Naive thymus-derived CD4-positive, alpha-beta T cell (primary cell): Measurements from ENCODE around the gene RAD51D. TPM values are rescaled to one million over a fixed set of nuclear protein-coding genes. Genes with fewer than 3 reads are reported as not detected.
"Not testable (repeated sequence)": the region's sequence is repeated elsewhere in the genome, so short reads cannot be mapped to it uniquely, and the experiment has no call there.

ENCODE experiments used
- ATAC-seq: fragments of 150-1000 bp; cut with Tn5 transposase; 2 replicates; pipeline ENCODE4 v1.10.0; 2021; ENCODE audit warnings: mild to moderate bottlenecking, moderate library complexity
- CTCF ChIA-PET: fragments of 350-600 bp; sonication (Branson Sonifier 250); formaldehyde crosslinking; loops from one replicate; lab custom pipeline; 2021; ENCODE audit warnings: antibody characterized with exemption; lab: Charles Lee
- POLR2A ChIA-PET: fragments of 350-600 bp; sonication (Branson Sonifier 250); formaldehyde crosslinking; loops from one replicate; lab custom pipeline; 2021; ENCODE audit warnings: antibody characterized with exemption, inconsistent platforms; lab: Charles Lee
- DNase-seq, 9 donors: peaks; one replicate each; pipeline versions ENCODE4 v3.0.0 to v3.0.0-alpha.2; 2020 to 2022; ENCODE audit warnings: mixed read lengths in 1 of 9
- H3K27ac ChIP-seq: one replicate; pipeline ENCODE4 v1.7.0; 2013; ENCODE audit warnings: mild to moderate bottlenecking, low read depth, low read length, moderate library complexity
- H3K27me3 ChIP-seq, 2 donors: one replicate each; pipeline ENCODE4 v1.7.0; 2013; ENCODE audit warnings: low read length in 2 of 2, mild to moderate bottlenecking in 2 of 2, moderate library complexity in 2 of 2; ENCODE audit not compliant: control insufficient read depth in 2 of 2, insufficient read depth in 2 of 2
- H3K36me3 ChIP-seq, 3 experiments: 1 replicate in 2 of 3; 2 replicates in 1 of 3; pipeline ENCODE4 v1.7.0; 2013; ENCODE audit warnings: low read length in 3 of 3, mild to moderate bottlenecking in 3 of 3, moderate library complexity in 1 of 3; ENCODE audit not compliant: insufficient read depth in 3 of 3, control insufficient read depth in 2 of 3
- H3K4me1 ChIP-seq, 2 donors: one replicate each; pipeline ENCODE4 v1.7.0; 2013; ENCODE audit warnings: low read length in 2 of 2, mild to moderate bottlenecking in 2 of 2, moderate library complexity in 1 of 2; ENCODE audit not compliant: control insufficient read depth in 2 of 2, insufficient read depth in 2 of 2
- H3K4me3 ChIP-seq: 2 replicates; pipeline ENCODE4 v1.7.0; 2013; ENCODE audit warnings: mild to moderate bottlenecking, low read length
- H3K9me3 ChIP-seq, 3 experiments: 1 replicate in 2 of 3; 2 replicates in 1 of 3; pipeline ENCODE4 v1.7.0; 2013; ENCODE audit warnings: low read length in 3 of 3; ENCODE audit not compliant: control insufficient read depth in 2 of 3
- H3K27ac Mint-ChIP-seq, 9 donors: one replicate each; pipeline ENCODE4 v1.8.0; 2020 to 2022; ENCODE audit warnings: mixed read lengths in 9 of 9, mild to moderate bottlenecking in 8 of 9, moderate library complexity in 5 of 9, inconsistent platforms in 2 of 9
- H3K27me3 Mint-ChIP-seq, 5 donors: one replicate each; pipeline ENCODE4 v1.8.0; 2021 to 2022; ENCODE audit warnings: mixed read lengths in 5 of 5, mild to moderate bottlenecking in 1 of 5
- H3K36me3 Mint-ChIP-seq, 5 donors: one replicate each; pipeline ENCODE4 v1.8.0; 2020 to 2022; ENCODE audit warnings: mixed read lengths in 5 of 5, mild to moderate bottlenecking in 3 of 5, inconsistent platforms in 1 of 5
- H3K4me1 Mint-ChIP-seq, 7 donors: one replicate each; pipeline ENCODE4 v1.8.0; 2020 to 2022; ENCODE audit warnings: mixed read lengths in 7 of 7, mild to moderate bottlenecking in 3 of 7, inconsistent platforms in 1 of 7
- H3K4me3 Mint-ChIP-seq, 10 donors: one replicate each; pipeline ENCODE4 v1.8.0; 2020 to 2022; ENCODE audit warnings: mild to moderate bottlenecking in 10 of 10, mixed read lengths in 10 of 10, moderate library complexity in 6 of 10, inconsistent platforms in 2 of 10
- H3K9me3 Mint-ChIP-seq, 11 donors: one replicate each; pipeline ENCODE4 v1.8.0; 2020 to 2022; ENCODE audit warnings: mixed read lengths in 11 of 11, mild to moderate bottlenecking in 4 of 11, inconsistent platforms in 1 of 11, moderate library complexity in 1 of 11
- intact Hi-C, 2 donors: fragments of 100-400 bp; cut with micrococcal nuclease; formaldehyde crosslinking; loops; one replicate each; pipeline ENCODE4 v1.15.1; 2023
- polyA plus RNA-seq, 2 donors: library from polyadenylated mRNA; unstranded; fragments of 300-500 nt; fragmentation: Illumina TruSeq; gene quantifications; one replicate each; pipeline ENCODE4 v1.2.3, GENCODE V29; 2021
- total RNA-seq, 6 experiments: library from RNA in 5 of 6; stranded (reverse) in 5 of 6; gene quantifications; 1 replicate in 5 of 6; 2 replicates in 1 of 6; pipeline ENCODE4 v1.2.3 and lab custom pipeline; 2021 to 2026

Gene RAD51D
- total and polyA plus RNA-seq, 7 experiments from 2014 or later, result 7.0 to 34.2 (median 17.6) TPM

DNA sequence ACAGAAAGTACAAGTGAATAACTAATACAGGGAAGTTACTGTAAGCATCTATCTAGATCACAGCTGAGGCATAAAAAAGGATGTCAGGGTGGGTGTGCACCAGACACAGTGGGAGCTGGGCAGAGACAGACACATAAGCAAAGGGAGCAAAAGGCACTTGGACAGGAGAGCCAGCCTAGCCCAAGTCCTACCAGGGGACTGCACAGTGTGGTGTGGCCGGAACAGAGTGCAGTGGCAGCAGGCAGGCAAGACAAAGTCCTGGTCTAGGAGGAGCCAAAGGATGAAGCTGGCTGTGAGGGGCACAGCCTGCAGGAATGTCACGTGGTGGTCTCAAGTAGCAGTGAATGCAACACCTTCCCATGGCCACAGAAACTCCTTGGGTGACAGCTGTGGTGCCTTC is 21.9 kb downstream of the RAD51D start:
- Mint-ChIP-seq H3K4me1 (peaks cover 0 to 2% (median 0%) of the 10 kb centered on the region in 7 donors), H3K4me3 (no peak overlapping the region), H3K27ac (peak overlapping the region in 1 of 9 donors; percentile 20), H3K9me3 (peaks cover 0 to 2% (median 0%) of the 10 kb centered on the region in 11 donors), H3K27me3 (no peaks in the 10 kb centered on the region), H3K36me3 (peaks cover 5 to 33% (median 12%) of the 10 kb centered on the region in 5 donors)
- Histone ChIP-seq H3K27ac (no peak overlapping the region), H3K4me1 (no peaks in the 10 kb centered on the region), H3K4me3 (no peak overlapping the region), H3K36me3 (peaks cover 0 to 36% (median 0%) of the 10 kb centered on the region in 3 experiments), H3K9me3 (no peaks in the 10 kb centered on the region), H3K27me3 (no peaks in the 10 kb centered on the region)
- CTCF ChIA-PET, result interaction anchor here (0.7 kb wide), 1 partner anchor 68 kb away, joined by 3 read pairs; no protein-coding TSS in a partner anchor
- DNase-seq, result no peak
- ATAC-seq, result no peak
- intact Hi-C loops, result no loop called here
- POLR2A ChIA-PET, result interaction anchor here (0.5 kb wide), 1 partner anchor 241 kb away, joined by 3 read pairs; no protein-coding TSS in a partner anchor

- intact Hi-C loops, result no loop called here
- Mint-ChIP-seq H3K27ac (no peak overlapping the region), H3K9me3 (peaks cover 0 to 2% (median 0%) of the 10 kb centered on the region in 11 donors), H3K36me3 (peaks cover 0 to 19% (median 12%) of the 10 kb centered on the region in 5 donors), H3K27me3 (no peaks in the 10 kb centered on the region), H3K4me1 (peaks cover 0 to 8% (median 5%) of the 10 kb centered on the region in 7 donors), H3K4me3 (no peak overlapping the region)
- no peak overlapping the region for H3K27ac ChIP-seq
- H3K27me3 ChIP-seq, result no peaks in the 10 kb centered on the region
- ATAC-seq (no peak), DNase-seq (no peak)
- H3K4me3 ChIP-seq, result no peak overlapping the region
- CTCF ChIA-PET, result interaction anchor here (0.7 kb wide), 1 partner anchor 1133 kb away, joined by 3 read pairs; no protein-coding TSS in a partner anchor
- POLR2A ChIA-PET, result interaction anchor here (1.0 kb wide), 1 partner anchor 13 kb away, joined by 4 read pairs; no protein-coding TSS in a partner anchor
- no peaks in the 10 kb centered on the region for H3K9me3 ChIP-seq
- no peaks in the 10 kb centered on the region for H3K4me1 ChIP-seq
- H3K36me3 ChIP-seq, result peaks cover 0 to 19% (median 0%) of the 10 kb centered on the region in 3 experiments
These were observed 23.9 kb downstream of the RAD51D start for GRCh38 chr17:35095741-35096140.

DNA sequence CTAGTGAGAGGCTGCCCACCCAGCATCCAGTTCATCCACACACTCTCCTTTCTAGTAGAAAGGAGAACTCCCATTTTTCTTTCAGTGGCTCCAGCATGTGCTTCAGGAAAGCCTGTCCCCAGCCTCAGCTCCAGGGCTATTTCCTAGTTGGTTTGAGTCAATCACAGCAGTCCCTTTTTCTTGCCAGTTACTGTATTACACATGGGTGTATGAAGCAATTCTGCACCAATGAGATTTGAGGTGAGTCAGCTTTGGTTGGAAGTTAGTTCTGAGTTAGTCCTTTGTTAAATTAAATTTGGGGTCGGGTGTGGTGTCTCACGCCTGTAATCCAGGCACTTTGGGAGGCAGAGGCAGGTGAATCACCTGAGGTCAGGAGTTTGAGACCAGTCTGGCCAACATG is 24.8 kb downstream of the RAD51D start:
- H3K27me3 Mint-ChIP-seq, result no peaks in the 10 kb centered on the region
- Histone ChIP-seq H3K9me3 (no peaks in the 10 kb centered on the region), H3K4me1 (peaks cover 0 to 5% of the 10 kb centered on the region in 2 donors), H3K4me3 (no peak overlapping the region), H3K27me3 (no peaks in the 10 kb centered on the region), H3K27ac (no peak overlapping the region), H3K36me3 (peaks cover 0 to 10% (median 0%) of the 10 kb centered on the region in 3 experiments)
- POLR2A ChIA-PET, result no interaction called here
- no peak overlapping the region for H3K27ac Mint-ChIP-seq
- CTCF ChIA-PET, result interaction anchor here (1.0 kb wide), 1 partner anchor 24 kb away, joined by 3 read pairs; no protein-coding TSS in a partner anchor
- intact Hi-C loops, result no loop called here
- no peak for DNase-seq
- H3K4me3 Mint-ChIP-seq, result no peak overlapping the region
- H3K4me1 Mint-ChIP-seq, result peaks cover 0 to 10% (median 8%) of the 10 kb centered on the region in 7 donors
- H3K9me3 Mint-ChIP-seq, result peaks cover 0 to 2% (median 0%) of the 10 kb centered on the region in 11 donors
- H3K36me3 Mint-ChIP-seq, result peaks cover 0 to 14% (median 6%) of the 10 kb centered on the region in 5 donors
- ATAC-seq, result peak; percentile 27

DNA sequence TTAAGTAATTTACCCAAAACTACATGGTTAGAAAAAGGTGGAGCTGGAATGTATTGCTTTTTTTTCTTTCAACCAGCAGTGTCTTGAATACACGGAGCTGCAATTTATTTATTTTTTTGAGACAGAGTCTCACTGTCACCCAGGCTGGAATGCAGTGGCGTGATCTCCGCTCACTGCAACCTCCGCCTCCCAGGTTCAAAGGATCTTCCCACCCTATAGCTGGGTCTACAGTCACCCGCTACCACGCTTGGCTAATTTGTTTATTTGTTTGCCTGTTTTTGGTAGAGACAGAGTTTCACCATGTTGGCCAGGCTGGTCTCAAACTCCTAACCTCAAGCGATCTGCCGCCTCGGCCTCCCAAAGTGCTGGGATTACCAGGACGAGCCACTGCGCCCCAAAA is 29.0 kb downstream of the RAD51D start:
- H3K27ac Mint-ChIP-seq, result peak overlapping the region in 6 of 9 donors; percentile 11 to 89 (median 24)
- H3K36me3 ChIP-seq, H3K4me3 ChIP-seq, ATAC-seq, H3K9me3 ChIP-seq, H3K27ac ChIP-seq, DNase-seq, H3K27me3 Mint-ChIP-seq, H3K9me3 Mint-ChIP-seq, intact Hi-C loops, H3K27me3 ChIP-seq: not testable (repeated sequence)
- peaks cover 21 to 41% (median 35%) of the 10 kb centered on the region in 7 donors for H3K4me1 Mint-ChIP-seq
- peaks cover 0 to 10% (median 0%) of the 10 kb centered on the region in 5 donors for H3K36me3 Mint-ChIP-seq
- ChIA-PET CTCF (interaction anchor here (1.6 to 2.6 kb wide), 3 partner anchors 68 to 94 kb away, joined by 7 to 25 read pairs (median 9); no protein-coding TSS in a partner anchor), POLR2A (interaction anchor here (1.0 to 2.3 kb wide), 8 partner anchors 21 to 129 kb away, joined by 3 to 20 read pairs (median 9); partner anchors contain the start of genes CCT6B, LIG3, RFFL and ZNF830)
- H3K4me3 Mint-ChIP-seq, result peak overlapping the region in 8 of 10 donors; percentile 16 to 94 (median 70)
- H3K4me1 ChIP-seq, result peaks cover 13 to 27% of the 10 kb centered on the region in 2 donors

- H3K27ac Mint-ChIP-seq, result peak overlapping the region; percentile 87 to 97 (median 92)
- ATAC-seq (peak; percentile 37), DNase-seq (peak in 1 of 9 donors; percentile 58)
- peaks cover 0 to under 1% (median 0%) of the 10 kb centered on the region in 11 donors for H3K9me3 Mint-ChIP-seq
- no peaks in the 10 kb centered on the region for H3K36me3 ChIP-seq
- H3K4me1 ChIP-seq, result peaks cover 13 to 27% of the 10 kb centered on the region in 2 donors
- no peaks in the 10 kb centered on the region for H3K27me3 ChIP-seq
- peak overlapping the region; percentile 88 to 96 (median 92) for H3K4me3 Mint-ChIP-seq
- intact Hi-C loops, result loop anchor here (1.0 to 2.0 kb wide), 18 partner anchors 15 to 547 kb away; partner anchors contain the start of genes CCT6B (in 2 of the 2), NLE1 (in 2 of the 2), RAD51D (in 2 of the 2) and RFFL (in 2 of the 2)
- no peaks in the 10 kb centered on the region for H3K27me3 Mint-ChIP-seq
- peak overlapping the region; percentile 73 for H3K27ac ChIP-seq
- ChIA-PET POLR2A (interaction anchor here (0.6 to 2.3 kb wide), 25 partner anchors 14 to 489 kb away, joined by 3 to 20 read pairs (median 4); partner anchors contain the start of genes CCT6B, LIG3, RAD51D and RFFL), CTCF (interaction anchor here (0.7 to 2.6 kb wide), 18 partner anchors 17 to 450 kb away, joined by 3 to 25 read pairs (median 4); partner anchors contain the start of genes RAD51D and RFFL)
- no peaks in the 10 kb centered on the region for H3K9me3 ChIP-seq
- H3K36me3 Mint-ChIP-seq, result peaks cover 0 to 12% (median 0%) of the 10 kb centered on the region in 5 donors
- H3K4me3 ChIP-seq, result peak overlapping the region; percentile 61
- H3K4me1 Mint-ChIP-seq, result peaks cover 21 to 49% (median 44%) of the 10 kb centered on the region in 7 donors
These were observed 29.9 kb downstream of the RAD51D start for GRCh38 chr17:35089586-35090296.
